SK-N-SH treated with all-trans-retinoic acid at 6 μM for 48 hours (cell line): Measurements from ENCODE around the gene HSPG2.

Source experiments
- ATAC-seq: fragments of 200-7000 bp; cut with Tn5 transposase; 3 replicates; pipeline ENCODE4 v1.9.1; 2020; ENCODE audit warnings: mild to moderate bottlenecking, moderate library complexity
- ARNTL ChIP-seq: fragments of 450-650 bp; formaldehyde crosslinking; IDR thresholded peaks from 2 replicates; pipeline ENCODE4 v1.5.0; 2020; ENCODE audit warnings: low read depth, mild to moderate bottlenecking, moderate library complexity, borderline replicate concordance
- BACH2 ChIP-seq: fragments of 250-450 bp; sonication (Bioruptor Pico); IDR thresholded peaks from 2 replicates; pipeline ENCODE4 v1.9.0; 2021; ENCODE audit warnings: mild to moderate bottlenecking, borderline replicate concordance
- CSDC2 ChIP-seq: fragments of 250-450 bp; sonication (Bioruptor Pico); IDR thresholded peaks from 2 replicates; pipeline ENCODE4 v1.5.0; 2020; ENCODE audit warnings: mild to moderate bottlenecking, moderate library complexity
- GLIS3 ChIP-seq: fragments of 250-450 bp; sonication (Bioruptor Pico); IDR thresholded peaks from 2 replicates; pipeline ENCODE4 v1.5.0; 2020; ENCODE audit warnings: mild to moderate bottlenecking, moderate library complexity
- ISL1 ChIP-seq: fragments of 250-450 bp; sonication (Bioruptor Pico); IDR thresholded peaks from 2 replicates; pipeline ENCODE4 v2.1.2; 2022; ENCODE audit warnings: mild to moderate bottlenecking, moderate library complexity
- OSR1 ChIP-seq: fragments of 250-450 bp; sonication (Bioruptor Pico); IDR thresholded peaks from 2 replicates; pipeline ENCODE4 v1.8.0; 2022; ENCODE audit warnings: moderate library complexity, mild to moderate bottlenecking, inconsistent platforms
- RARB ChIP-seq: fragments of 250-450 bp; sonication (Bioruptor Pico); IDR thresholded peaks from 2 replicates; pipeline ENCODE4 v1.8.0; 2021; ENCODE audit warnings: mild to moderate bottlenecking, moderate library complexity
- SNAI2 ChIP-seq: fragments of 250-450 bp; sonication (Bioruptor Pico); IDR thresholded peaks from 2 replicates; pipeline ENCODE4 v1.5.0; 2020; ENCODE audit warnings: mild to moderate bottlenecking, moderate library complexity
- TCF4 ChIP-seq: fragments of 250-450 bp; sonication (Bioruptor Pico); IDR thresholded peaks from 2 replicates; pipeline ENCODE4 v1.8.0; 2021; ENCODE audit warnings: mild to moderate bottlenecking, moderate library complexity, borderline replicate concordance
- TOX ChIP-seq: fragments of 250-450 bp; sonication (Bioruptor Pico); IDR thresholded peaks from 2 replicates; pipeline ENCODE4 v1.8.0; 2021; ENCODE audit warnings: mild to moderate bottlenecking, moderate library complexity, borderline replicate concordance
- ZFP3 ChIP-seq: fragments of 250-450 bp; sonication (Bioruptor Pico); IDR thresholded peaks from 2 replicates; pipeline ENCODE4 v1.5.0; 2020; ENCODE audit warnings: mild to moderate bottlenecking, moderate library complexity
- ZFP30 ChIP-seq: fragments of 450-650 bp; formaldehyde crosslinking; IDR thresholded peaks from 2 replicates; pipeline ENCODE4 v1.5.0; 2022; ENCODE audit warnings: mild to moderate bottlenecking, moderate library complexity
- ZNF565 ChIP-seq: fragments of 450-650 bp; formaldehyde crosslinking; conservative IDR thresholded peaks from 2 replicates; pipeline ENCODE4 v1.5.0; 2020; ENCODE audit warnings: low read depth, mild to moderate bottlenecking, moderate library complexity
- ZNF70 ChIP-seq: fragments of 450-650 bp; formaldehyde crosslinking; IDR thresholded peaks from 2 replicates; pipeline ENCODE4 v1.5.0; 2020; ENCODE audit warnings: mild to moderate bottlenecking, moderate library complexity
- ZNF8 ChIP-seq: fragments of 450-650 bp; formaldehyde crosslinking; IDR thresholded peaks from 2 replicates; pipeline ENCODE4 v1.5.0; 2020; ENCODE audit warnings: mild to moderate bottlenecking, moderate library complexity
- TF ChIP-seq, protein P1 (sequence below): fragments of 250-450 bp; sonication (Bioruptor Pico); IDR thresholded peaks from 2 replicates; pipeline ENCODE4 v1.8.0; 2020; ENCODE audit warnings: mild to moderate bottlenecking, moderate library complexity, borderline replicate concordance
- TF ChIP-seq, protein P2 (sequence below): fragments of 250-450 bp; sonication (Bioruptor Pico); IDR thresholded peaks from 2 replicates; pipeline ENCODE4 v1.5.0; 2020; ENCODE audit warnings: mild to moderate bottlenecking, moderate library complexity
- TF ChIP-seq, protein P3 (sequence below): fragments of 250-450 bp; sonication (Bioruptor Pico); IDR thresholded peaks from 2 replicates; pipeline ENCODE4 v1.5.1; 2020; ENCODE audit warnings: low read depth, mild to moderate bottlenecking, moderate library complexity
- TF ChIP-seq, protein P4 (sequence below): fragments of 250-450 bp; sonication (Bioruptor Pico); IDR thresholded peaks from 2 replicates; pipeline ENCODE4 v1.8.0; 2021; ENCODE audit warnings: low read depth, mild to moderate bottlenecking, moderate library complexity, borderline replicate concordance
- TF ChIP-seq, protein P5 (sequence below): fragments of 250-450 bp; sonication (Bioruptor Pico); IDR thresholded peaks from 2 replicates; pipeline ENCODE4 v1.5.1; 2021; ENCODE audit warnings: mild to moderate bottlenecking, moderate library complexity

The HSPG2 gene

DNA sequence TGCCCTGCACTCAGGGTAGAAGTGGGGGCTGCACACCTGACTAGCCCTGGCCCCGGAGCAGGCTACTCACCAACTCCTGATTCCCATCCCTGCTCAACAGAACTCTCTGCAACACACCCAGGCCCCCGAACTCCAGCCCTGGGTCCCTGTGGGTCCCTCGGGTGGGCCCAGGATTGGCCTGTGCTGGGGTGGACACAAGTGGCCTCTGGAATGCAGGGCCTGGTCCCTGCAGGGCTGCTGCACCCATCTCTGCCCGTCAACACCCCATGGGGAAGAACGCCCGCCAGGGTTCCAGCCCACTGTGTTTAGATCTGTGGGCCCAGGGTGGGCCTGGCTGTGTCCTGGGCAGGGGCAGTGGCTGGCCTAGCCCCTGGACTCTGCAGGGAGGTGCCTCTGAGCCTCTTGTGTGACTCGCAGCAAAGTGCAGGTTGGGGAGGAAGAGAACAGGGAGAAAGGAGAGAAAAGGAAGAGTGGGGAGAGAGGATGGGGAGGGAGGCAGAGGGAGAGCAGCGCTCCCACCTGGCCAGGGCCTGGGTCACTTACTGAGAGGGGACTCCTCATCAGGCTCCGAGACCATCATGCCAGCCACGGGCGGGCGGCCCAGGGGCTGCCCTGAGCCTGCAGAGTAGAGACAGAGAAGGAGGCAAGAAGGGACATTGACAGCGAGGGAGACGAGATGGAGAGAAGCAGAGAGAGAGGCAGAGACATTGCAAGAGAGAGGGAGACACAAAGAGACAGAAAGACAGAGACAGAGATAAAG lies 43.9 kb downstream of the HSPG2 start:
- TF ChIP-seq ISL1 (CRISPR knock-in tag) (no peak), CSDC2 (CRISPR knock-in tag) (no peak), ZNF8 (CRISPR knock-in tag) (no peak), ZNF70 (no peak), OSR1 (CRISPR knock-in tag) (no peak), RARB (CRISPR knock-in tag) (no peak), BACH2 (CRISPR knock-in tag) (no peak), SNAI2 (CRISPR knock-in tag) (no peak), ZFP3 (CRISPR knock-in tag) (no peak), ZNF565 (CRISPR knock-in tag) (no peak), TOX (no peak), GLIS3 (CRISPR knock-in tag) (no peak)
- TF ChIP-seq, protein P1, sequence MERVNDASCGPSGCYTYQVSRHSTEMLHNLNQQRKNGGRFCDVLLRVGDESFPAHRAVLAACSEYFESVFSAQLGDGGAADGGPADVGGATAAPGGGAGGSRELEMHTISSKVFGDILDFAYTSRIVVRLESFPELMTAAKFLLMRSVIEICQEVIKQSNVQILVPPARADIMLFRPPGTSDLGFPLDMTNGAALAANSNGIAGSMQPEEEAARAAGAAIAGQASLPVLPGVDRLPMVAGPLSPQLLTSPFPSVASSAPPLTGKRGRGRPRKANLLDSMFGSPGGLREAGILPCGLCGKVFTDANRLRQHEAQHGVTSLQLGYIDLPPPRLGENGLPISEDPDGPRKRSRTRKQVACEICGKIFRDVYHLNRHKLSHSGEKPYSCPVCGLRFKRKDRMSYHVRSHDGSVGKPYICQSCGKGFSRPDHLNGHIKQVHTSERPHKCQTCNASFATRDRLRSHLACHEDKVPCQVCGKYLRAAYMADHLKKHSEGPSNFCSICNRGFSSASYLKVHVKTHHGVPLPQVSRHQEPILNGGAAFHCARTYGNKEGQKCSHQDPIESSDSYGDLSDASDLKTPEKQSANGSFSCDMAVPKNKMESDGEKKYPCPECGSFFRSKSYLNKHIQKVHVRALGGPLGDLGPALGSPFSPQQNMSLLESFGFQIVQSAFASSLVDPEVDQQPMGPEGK (CRISPR knock-in tag): no peak
- TF ChIP-seq, protein P2, sequence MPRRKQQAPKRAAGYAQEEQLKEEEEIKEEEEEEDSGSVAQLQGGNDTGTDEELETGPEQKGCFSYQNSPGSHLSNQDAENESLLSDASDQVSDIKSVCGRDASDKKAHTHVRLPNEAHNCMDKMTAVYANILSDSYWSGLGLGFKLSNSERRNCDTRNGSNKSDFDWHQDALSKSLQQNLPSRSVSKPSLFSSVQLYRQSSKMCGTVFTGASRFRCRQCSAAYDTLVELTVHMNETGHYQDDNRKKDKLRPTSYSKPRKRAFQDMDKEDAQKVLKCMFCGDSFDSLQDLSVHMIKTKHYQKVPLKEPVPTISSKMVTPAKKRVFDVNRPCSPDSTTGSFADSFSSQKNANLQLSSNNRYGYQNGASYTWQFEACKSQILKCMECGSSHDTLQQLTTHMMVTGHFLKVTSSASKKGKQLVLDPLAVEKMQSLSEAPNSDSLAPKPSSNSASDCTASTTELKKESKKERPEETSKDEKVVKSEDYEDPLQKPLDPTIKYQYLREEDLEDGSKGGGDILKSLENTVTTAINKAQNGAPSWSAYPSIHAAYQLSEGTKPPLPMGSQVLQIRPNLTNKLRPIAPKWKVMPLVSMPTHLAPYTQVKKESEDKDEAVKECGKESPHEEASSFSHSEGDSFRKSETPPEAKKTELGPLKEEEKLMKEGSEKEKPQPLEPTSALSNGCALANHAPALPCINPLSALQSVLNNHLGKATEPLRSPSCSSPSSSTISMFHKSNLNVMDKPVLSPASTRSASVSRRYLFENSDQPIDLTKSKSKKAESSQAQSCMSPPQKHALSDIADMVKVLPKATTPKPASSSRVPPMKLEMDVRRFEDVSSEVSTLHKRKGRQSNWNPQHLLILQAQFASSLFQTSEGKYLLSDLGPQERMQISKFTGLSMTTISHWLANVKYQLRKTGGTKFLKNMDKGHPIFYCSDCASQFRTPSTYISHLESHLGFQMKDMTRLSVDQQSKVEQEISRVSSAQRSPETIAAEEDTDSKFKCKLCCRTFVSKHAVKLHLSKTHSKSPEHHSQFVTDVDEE: no peak
- TF ChIP-seq, protein P3, sequence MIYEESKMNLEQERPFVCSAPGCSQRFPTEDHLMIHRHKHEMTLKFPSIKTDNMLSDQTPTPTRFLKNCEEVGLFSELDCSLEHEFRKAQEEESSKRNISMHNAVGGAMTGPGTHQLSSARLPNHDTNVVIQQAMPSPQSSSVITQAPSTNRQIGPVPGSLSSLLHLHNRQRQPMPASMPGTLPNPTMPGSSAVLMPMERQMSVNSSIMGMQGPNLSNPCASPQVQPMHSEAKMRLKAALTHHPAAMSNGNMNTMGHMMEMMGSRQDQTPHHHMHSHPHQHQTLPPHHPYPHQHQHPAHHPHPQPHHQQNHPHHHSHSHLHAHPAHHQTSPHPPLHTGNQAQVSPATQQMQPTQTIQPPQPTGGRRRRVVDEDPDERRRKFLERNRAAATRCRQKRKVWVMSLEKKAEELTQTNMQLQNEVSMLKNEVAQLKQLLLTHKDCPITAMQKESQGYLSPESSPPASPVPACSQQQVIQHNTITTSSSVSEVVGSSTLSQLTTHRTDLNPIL (CRISPR knock-in tag): no peak
- TF ChIP-seq, protein P4, sequence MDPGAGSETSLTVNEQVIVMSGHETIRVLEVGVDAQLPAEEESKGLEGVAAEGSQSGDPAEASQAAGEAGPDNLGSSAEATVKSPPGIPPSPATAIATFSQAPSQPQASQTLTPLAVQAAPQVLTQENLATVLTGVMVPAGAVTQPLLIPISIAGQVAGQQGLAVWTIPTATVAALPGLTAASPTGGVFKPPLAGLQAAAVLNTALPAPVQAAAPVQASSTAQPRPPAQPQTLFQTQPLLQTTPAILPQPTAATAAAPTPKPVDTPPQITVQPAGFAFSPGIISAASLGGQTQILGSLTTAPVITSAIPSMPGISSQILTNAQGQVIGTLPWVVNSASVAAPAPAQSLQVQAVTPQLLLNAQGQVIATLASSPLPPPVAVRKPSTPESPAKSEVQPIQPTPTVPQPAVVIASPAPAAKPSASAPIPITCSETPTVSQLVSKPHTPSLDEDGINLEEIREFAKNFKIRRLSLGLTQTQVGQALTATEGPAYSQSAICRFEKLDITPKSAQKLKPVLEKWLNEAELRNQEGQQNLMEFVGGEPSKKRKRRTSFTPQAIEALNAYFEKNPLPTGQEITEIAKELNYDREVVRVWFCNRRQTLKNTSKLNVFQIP: no peak
- TF ChIP-seq, protein P5, sequence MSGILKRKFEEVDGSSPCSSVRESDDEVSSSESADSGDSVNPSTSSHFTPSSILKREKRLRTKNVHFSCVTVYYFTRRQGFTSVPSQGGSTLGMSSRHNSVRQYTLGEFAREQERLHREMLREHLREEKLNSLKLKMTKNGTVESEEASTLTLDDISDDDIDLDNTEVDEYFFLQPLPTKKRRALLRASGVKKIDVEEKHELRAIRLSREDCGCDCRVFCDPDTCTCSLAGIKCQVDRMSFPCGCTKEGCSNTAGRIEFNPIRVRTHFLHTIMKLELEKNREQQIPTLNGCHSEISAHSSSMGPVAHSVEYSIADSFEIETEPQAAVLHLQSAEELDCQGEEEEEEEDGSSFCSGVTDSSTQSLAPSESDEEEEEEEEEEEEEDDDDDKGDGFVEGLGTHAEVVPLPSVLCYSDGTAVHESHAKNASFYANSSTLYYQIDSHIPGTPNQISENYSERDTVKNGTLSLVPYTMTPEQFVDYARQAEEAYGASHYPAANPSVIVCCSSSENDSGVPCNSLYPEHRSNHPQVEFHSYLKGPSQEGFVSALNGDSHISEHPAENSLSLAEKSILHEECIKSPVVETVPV (CRISPR knock-in tag): no peak
- ATAC-seq: no peak

DNA sequence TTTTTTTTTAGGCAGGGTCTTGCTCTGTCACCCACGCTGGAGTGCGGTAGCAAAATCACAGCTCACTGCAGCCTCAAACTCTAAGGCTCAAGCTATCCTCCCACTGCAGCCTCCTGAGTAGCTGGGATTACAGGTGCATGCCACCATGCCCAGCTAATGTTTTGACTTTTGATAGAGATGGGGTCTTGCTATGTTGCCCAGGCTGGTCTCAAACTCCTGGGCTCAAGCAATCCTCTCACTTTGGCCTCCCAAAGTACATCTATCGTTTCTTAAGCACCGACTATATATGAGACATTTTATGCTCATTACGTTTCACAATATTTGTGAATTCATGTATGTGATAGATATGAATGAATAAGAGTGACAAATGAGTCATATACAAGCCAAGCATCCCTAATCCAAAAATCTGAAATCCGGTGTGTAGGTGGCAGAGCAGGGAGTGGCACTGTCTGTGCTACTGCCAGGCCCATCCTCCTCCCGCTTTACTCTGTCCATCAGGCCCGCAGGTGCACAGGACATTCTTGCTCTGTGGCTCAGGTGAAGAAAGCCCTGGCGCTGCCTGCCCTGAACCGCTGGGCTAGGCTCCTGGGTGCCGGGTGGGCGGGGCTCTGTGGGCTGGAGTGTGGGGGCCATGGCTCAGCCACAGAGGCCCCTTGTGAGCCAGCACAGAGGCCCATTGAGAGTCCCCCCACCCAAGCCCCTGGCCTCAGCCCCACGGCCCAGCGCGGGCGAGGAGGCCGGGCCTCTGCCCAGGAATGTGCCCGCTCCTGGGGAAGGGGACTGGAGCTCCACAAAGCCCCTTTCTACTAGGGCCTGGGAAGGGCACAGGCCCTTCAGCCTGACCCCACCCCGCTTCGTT lies 45.3 kb downstream of the HSPG2 start:
- ATAC-seq: no peak
- TF ChIP-seq GLIS3 (CRISPR knock-in tag) (no peak), ZNF70 (no peak), ZNF565 (CRISPR knock-in tag) (no peak), ZNF8 (CRISPR knock-in tag) (no peak), OSR1 (CRISPR knock-in tag) (no peak), ZFP3 (CRISPR knock-in tag) (no peak), CSDC2 (CRISPR knock-in tag) (no peak), TCF4 (CRISPR knock-in tag) (no peak), RARB (CRISPR knock-in tag) (no peak), SNAI2 (CRISPR knock-in tag) (no peak), BACH2 (CRISPR knock-in tag) (no peak), ARNTL (CRISPR knock-in tag) (no peak), ZFP30 (CRISPR knock-in tag) (no peak), TOX (no peak)
- TF ChIP-seq, protein P4: no peak
- TF ChIP-seq, protein P2: no peak
- TF ChIP-seq, protein P5 (CRISPR knock-in tag): no peak
